Left ventricle myocardium inferior (tissue), 1 donor: Measurements from ENCODE around the gene DHRS1. TPM values are rescaled to one million over a fixed set of nuclear protein-coding genes. Genes with fewer than 3 reads are reported as not detected.
A peak's percentile ranks its signal among the peaks of the same experiment; 100 is the strongest.

Experiments used
- DNase-seq: peaks from one replicate; pipeline ENCODE4 v3.0.0-alpha.2; 2020
- H3K27ac ChIP-seq: fragments of 200-600 bp; replicated peaks from 2 replicates; pipeline ENCODE4 v1.8.0; 2021
- H3K27me3 ChIP-seq: fragments of 200-600 bp; 2 replicates; pipeline ENCODE4 v1.8.0; 2021; ENCODE audit warnings: low read depth
- H3K36me3 ChIP-seq: fragments of 200-600 bp; 2 replicates; pipeline ENCODE4 v1.8.0; 2021
- H3K4me1 ChIP-seq: fragments of 200-600 bp; 2 replicates; pipeline ENCODE4 v1.8.0; 2021
- H3K4me3 ChIP-seq: fragments of 200-600 bp; 2 replicates; pipeline ENCODE4 v1.8.0; 2021; ENCODE audit warnings: mild to moderate bottlenecking, moderate library complexity
- H3K9me3 ChIP-seq: fragments of 200-600 bp; replicated peaks from 2 replicates; pipeline ENCODE4 v1.8.0; 2021
- CTCF ChIP-seq: fragments of 200-600 bp; IDR thresholded peaks from 2 replicates; pipeline ENCODE4 v1.8.0; 2021; ENCODE audit warnings: antibody characterized with exemption, mild to moderate bottlenecking, borderline replicate concordance
- intact Hi-C: fragments of 100-400 bp; cut with micrococcal nuclease; formaldehyde crosslinking; loops from one replicate; pipeline ENCODE4 v1.11.0; 2022
- long read RNA-seq: library from polyadenylated mRNA; unstranded; transcript quantifications from one replicate; pipeline ENCODE4 v2.0.0, GENCODE V29; 2021
- total RNA-seq: library from RNA; stranded (reverse); fragmentation: NEBNext Ultra II Directional; extraction: Animal tissue kit (Norgen Biotek cat#: 25700); gene quantifications from one replicate; pipeline ENCODE4 v1.2.1, GENCODE V29; 2021
- donor health status: DM: no; HTN: yes; CAD: no; lungs with severe emphysema.

The DHRS1 gene
- 6.9 TPM for total RNA-seq
- long read RNA-seq, partial matches to known transcripts = 0 of 11 reads
- long read RNA-seq, other reads (novel, unspliced or antisense) = 6 of 11 reads

- H3K36me3 ChIP-seq = peaks cover 53% of the 10 kb centered on the region
- no peaks in the 10 kb centered on the region for H3K9me3 ChIP-seq
- intact Hi-C loops = no loop called here
- H3K27ac ChIP-seq = peak within 1 kb of the TSS; percentile 85
- H3K27me3 ChIP-seq = no peaks in the 10 kb centered on the region
- peaks cover 46% of the 10 kb centered on the region for H3K4me1 ChIP-seq
- no peak for TF ChIP-seq CTCF
- peak within 1 kb of the TSS; percentile 98 for H3K4me3 ChIP-seq
- peak; percentile 92 for DNase-seq
These were observed at the start of gene DHRS1, which contains the start of gene NOP9 for GRCh38 chr14:24299255-24300191. Gene DHRS1 (minus strand): TSS chr14:24299780. CDS start chr14:24299106, 674 bp downstream. Gene NOP9 (plus strand): TSS chr14:24299850. CDS start chr14:24299955, 105 bp downstream.

- H3K27ac ChIP-seq = peak overlapping the region; percentile 71
- DNase-seq = no peak
- peaks cover 17% of the 10 kb centered on the region for H3K4me1 ChIP-seq
- no peak for TF ChIP-seq CTCF
- H3K4me3 ChIP-seq = no peak overlapping the region
- intact Hi-C loops = no loop called here
- H3K36me3 ChIP-seq = no peaks in the 10 kb centered on the region
- H3K9me3 ChIP-seq = no peaks in the 10 kb centered on the region
- H3K27me3 ChIP-seq = peaks cover 45% of the 10 kb centered on the region
These were observed 48.6 kb upstream of the DHRS1 start for GRCh38 chr14:24348186-24348585.

GRCh38 chr14:24347134-24347533 is 47.6 kb upstream of the DHRS1 start:
- TF ChIP-seq CTCF = no peak

GRCh38 chr14:24343795-24344660 is 44.4 kb upstream of the DHRS1 start:
- intact Hi-C loops = no loop called here
- TF ChIP-seq CTCF = no peak

More at GRCh38 chr14:24347134-24347533, 47.6 kb upstream of the DHRS1 start:
- peaks cover 17% of the 10 kb centered on the region for H3K4me1 ChIP-seq
- H3K27me3 ChIP-seq = peaks cover 35% of the 10 kb centered on the region
- no peak overlapping the region for H3K4me3 ChIP-seq
- no peaks in the 10 kb centered on the region for H3K9me3 ChIP-seq
- peak overlapping the region; percentile 71 for H3K27ac ChIP-seq
- no peak for DNase-seq
- intact Hi-C loops = no loop called here
- no peaks in the 10 kb centered on the region for H3K36me3 ChIP-seq

GRCh38 chr14:24342889-24343288 is 43.3 kb upstream of the DHRS1 start:
- intact Hi-C loops = no loop called here

More at GRCh38 chr14:24343795-24344660, 44.4 kb upstream of the DHRS1 start:
- DNase-seq = no peak
- H3K9me3 ChIP-seq = no peaks in the 10 kb centered on the region
- H3K36me3 ChIP-seq = no peaks in the 10 kb centered on the region
- no peak overlapping the region for H3K27ac ChIP-seq
- H3K27me3 ChIP-seq = peaks cover 41% of the 10 kb centered on the region
- no peak overlapping the region for H3K4me3 ChIP-seq
- peaks cover 30% of the 10 kb centered on the region for H3K4me1 ChIP-seq

More at GRCh38 chr14:24342889-24343288, 43.3 kb upstream of the DHRS1 start:
- no peak for DNase-seq
- Histone ChIP-seq H3K4me1 (peaks cover 40% of the 10 kb centered on the region), H3K36me3 (no peaks in the 10 kb centered on the region), H3K27ac (no peak overlapping the region), H3K9me3 (no peaks in the 10 kb centered on the region), H3K27me3 (peaks cover 51% of the 10 kb centered on the region), H3K4me3 (no peak overlapping the region)
- TF ChIP-seq CTCF = no peak
